CD4-positive, alpha-beta T cell (primary cell): ENCODE measurements around the gene ELFN1. TPM values are rescaled to one million over a fixed set of nuclear protein-coding genes. Genes with fewer than 3 reads are reported as not detected.

Experiments used
- ATAC-seq: fragments of 200-7000 bp; cut with Tn5 transposase; one replicate; pipeline ENCODE4 v1.10.0; 2022; ENCODE audit warnings: mild to moderate bottlenecking; ENCODE audit not compliant: poor library complexity
- CTCF ChIA-PET: fragments of 350-600 bp; sonication (Branson Sonifier 250); formaldehyde crosslinking; loops from one replicate; lab custom pipeline; 2021; ENCODE audit warnings: antibody characterized with exemption, inconsistent platforms; lab: Charles Lee
- POLR2A ChIA-PET: fragments of 350-600 bp; sonication (Branson Sonifier 250); formaldehyde crosslinking; loops from one replicate; lab custom pipeline; 2021; ENCODE audit warnings: antibody characterized with exemption, inconsistent platforms; lab: Charles Lee
- DNase-seq, 14 experiments: peaks; one replicate each; pipeline ENCODE4 v3.0.0-alpha.2; 2013 to 2020; ENCODE audit warnings: mixed read lengths in 2 of 14
- H3K27ac ChIP-seq, 2 donors: one replicate each; pipeline versions ENCODE4 v1.5.1 to v1.7.0; 2013; ENCODE audit warnings: low read length in 2 of 2, low read depth in 1 of 2, mild to moderate bottlenecking in 1 of 2
- H3K27me3 ChIP-seq, 2 experiments: 1 replicate in 1 of 2; 2 replicates in 1 of 2; pipeline versions ENCODE4 v1.6.1 to v1.7.0; 2013; ENCODE audit warnings: low read length in 2 of 2, control low read depth in 1 of 2, mild to moderate bottlenecking in 1 of 2, moderate library complexity in 1 of 2; ENCODE audit not compliant: insufficient read depth in 2 of 2, control insufficient read depth in 1 of 2
- H3K36me3 ChIP-seq: one replicate; pipeline ENCODE4 v1.6.1; 2013; ENCODE audit warnings: low read length, control low read depth; ENCODE audit not compliant: insufficient read depth
- H3K4me1 ChIP-seq: one replicate; pipeline ENCODE4 v1.6.1; 2013; ENCODE audit warnings: low read length, control low read depth; ENCODE audit not compliant: insufficient read depth
- H3K4me3 ChIP-seq: one replicate; pipeline ENCODE4 v1.5.1; 2013; ENCODE audit warnings: mild to moderate bottlenecking, low read length, moderate library complexity
- H3K9me3 ChIP-seq, 2 experiments: 1 replicate in 1 of 2; 2 replicates in 1 of 2; pipeline versions ENCODE4 v1.6.1 to v1.7.0; 2013; ENCODE audit warnings: low read length in 2 of 2, mild to moderate bottlenecking in 2 of 2, control low read depth in 1 of 2, moderate library complexity in 1 of 2; ENCODE audit not compliant: control insufficient read depth in 1 of 2, insufficient read depth in 1 of 2
- H3K27ac Mint-ChIP-seq: one replicate; pipeline ENCODE4 v1.8.0; 2020; ENCODE audit warnings: mixed read lengths
- H3K27me3 Mint-ChIP-seq: one replicate; pipeline ENCODE4 v1.8.0; 2021; ENCODE audit warnings: mixed read lengths
- H3K36me3 Mint-ChIP-seq: one replicate; pipeline ENCODE4 v1.8.0; 2021; ENCODE audit warnings: low read depth, mixed read lengths
- H3K4me1 Mint-ChIP-seq: one replicate; pipeline ENCODE4 v1.8.0; 2021; ENCODE audit warnings: low read depth, mixed read lengths
- H3K4me3 Mint-ChIP-seq: one replicate; pipeline ENCODE4 v1.8.0; 2020; ENCODE audit warnings: mild to moderate bottlenecking, mixed read lengths
- H3K9me3 Mint-ChIP-seq: one replicate; pipeline ENCODE4 v1.8.0; 2020; ENCODE audit warnings: mixed read lengths
- intact Hi-C, 2 experiments: fragments of 100-400 bp; cut with DNase I in 1 of 2; cut with micrococcal nuclease in 1 of 2; formaldehyde crosslinking; loops; one replicate each; pipeline versions ENCODE4 v1.15.1 to v1.9.0; 2023 to 2025; cut with DNase I, micrococcal nuclease
- total RNA-seq, 174 experiments: library from RNA in 2 of 174; stranded (reverse) in 2 of 174; gene quantifications; one replicate each; pipeline ENCODE4 v1.2.3 and lab custom pipeline; 2021 to 2026
- TF ChIP-seq, protein P1 (sequence below): fragments of 200-600 bp; IDR thresholded peaks from one replicate; pipeline ENCODE4 v1.8.0; 2022; ENCODE audit warnings: antibody characterized with exemption, mild to moderate bottlenecking

ELFN1 gene
- total RNA-seq, 2 experiments from 2014 or later = not detected

DNA sequence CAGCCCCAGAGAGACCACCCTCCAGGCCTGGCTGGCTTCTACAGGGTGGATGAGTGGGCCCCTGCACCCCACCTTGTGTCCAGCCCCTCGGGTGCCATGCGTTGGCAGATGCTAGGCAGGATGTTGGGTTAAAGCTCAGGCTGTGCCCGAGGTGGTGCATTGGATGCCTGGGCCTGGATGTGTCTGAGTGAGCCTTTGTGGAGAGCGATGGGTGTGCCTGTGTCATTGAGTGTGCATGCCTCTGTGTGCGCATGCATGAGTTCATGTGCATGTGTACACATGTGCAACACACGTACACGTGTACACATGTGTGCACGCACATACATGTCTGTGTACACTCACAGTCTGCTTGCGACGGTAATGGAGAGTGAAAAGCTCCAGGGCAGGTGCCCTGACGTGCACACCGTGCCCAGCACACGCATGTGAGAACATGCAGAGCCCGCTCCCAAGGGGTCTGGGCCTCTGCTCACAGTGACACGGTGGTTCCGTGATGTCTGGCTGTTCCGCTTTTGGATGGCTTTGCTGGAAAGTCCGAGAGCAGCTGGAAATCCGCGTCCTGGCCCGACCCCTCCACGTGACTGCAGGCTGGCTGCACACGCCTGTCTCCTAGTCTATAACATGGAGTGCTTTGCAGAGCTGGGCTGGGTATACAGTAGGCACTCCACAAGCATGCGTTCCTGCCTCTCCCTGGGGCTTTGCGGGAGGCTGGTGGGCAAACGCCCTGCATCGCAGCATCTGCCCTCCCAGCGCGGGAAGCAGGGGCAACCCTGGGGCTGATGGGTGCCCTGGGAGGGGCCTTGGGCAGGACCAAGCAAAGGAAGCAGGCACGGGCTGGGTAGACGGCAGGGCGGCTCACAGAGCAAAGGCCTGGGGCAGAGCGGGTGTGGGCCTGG is 36.9 kb downstream of the ELFN1 start:
- H3K27ac Mint-ChIP-seq = no peak overlapping the region
- ATAC-seq (no peak), DNase-seq (peak in 2 of 14 experiments; percentile 2 to 27)
- no peak overlapping the region for H3K4me3 ChIP-seq
- TF ChIP-seq, protein P1, sequence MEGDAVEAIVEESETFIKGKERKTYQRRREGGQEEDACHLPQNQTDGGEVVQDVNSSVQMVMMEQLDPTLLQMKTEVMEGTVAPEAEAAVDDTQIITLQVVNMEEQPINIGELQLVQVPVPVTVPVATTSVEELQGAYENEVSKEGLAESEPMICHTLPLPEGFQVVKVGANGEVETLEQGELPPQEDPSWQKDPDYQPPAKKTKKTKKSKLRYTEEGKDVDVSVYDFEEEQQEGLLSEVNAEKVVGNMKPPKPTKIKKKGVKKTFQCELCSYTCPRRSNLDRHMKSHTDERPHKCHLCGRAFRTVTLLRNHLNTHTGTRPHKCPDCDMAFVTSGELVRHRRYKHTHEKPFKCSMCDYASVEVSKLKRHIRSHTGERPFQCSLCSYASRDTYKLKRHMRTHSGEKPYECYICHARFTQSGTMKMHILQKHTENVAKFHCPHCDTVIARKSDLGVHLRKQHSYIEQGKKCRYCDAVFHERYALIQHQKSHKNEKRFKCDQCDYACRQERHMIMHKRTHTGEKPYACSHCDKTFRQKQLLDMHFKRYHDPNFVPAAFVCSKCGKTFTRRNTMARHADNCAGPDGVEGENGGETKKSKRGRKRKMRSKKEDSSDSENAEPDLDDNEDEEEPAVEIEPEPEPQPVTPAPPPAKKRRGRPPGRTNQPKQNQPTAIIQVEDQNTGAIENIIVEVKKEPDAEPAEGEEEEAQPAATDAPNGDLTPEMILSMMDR = no peak
- no peak overlapping the region for H3K4me3 Mint-ChIP-seq
- H3K9me3 ChIP-seq = peaks cover 10 to 46% of the 10 kb centered on the region in 2 experiments
- no peaks in the 10 kb centered on the region for H3K4me1 Mint-ChIP-seq
- no peak overlapping the region for H3K27ac ChIP-seq
- H3K27me3 ChIP-seq = peaks cover 0 to 11% of the 10 kb centered on the region in 2 experiments
- H3K27me3 Mint-ChIP-seq = no peaks in the 10 kb centered on the region
- H3K4me1 ChIP-seq = no peaks in the 10 kb centered on the region
- ChIA-PET POLR2A (no interaction called here), CTCF (no interaction called here)
- no peaks in the 10 kb centered on the region for H3K36me3 Mint-ChIP-seq
- H3K36me3 ChIP-seq = no peaks in the 10 kb centered on the region
- H3K9me3 Mint-ChIP-seq = no peaks in the 10 kb centered on the region
- intact Hi-C loops = no loop called here

DNA sequence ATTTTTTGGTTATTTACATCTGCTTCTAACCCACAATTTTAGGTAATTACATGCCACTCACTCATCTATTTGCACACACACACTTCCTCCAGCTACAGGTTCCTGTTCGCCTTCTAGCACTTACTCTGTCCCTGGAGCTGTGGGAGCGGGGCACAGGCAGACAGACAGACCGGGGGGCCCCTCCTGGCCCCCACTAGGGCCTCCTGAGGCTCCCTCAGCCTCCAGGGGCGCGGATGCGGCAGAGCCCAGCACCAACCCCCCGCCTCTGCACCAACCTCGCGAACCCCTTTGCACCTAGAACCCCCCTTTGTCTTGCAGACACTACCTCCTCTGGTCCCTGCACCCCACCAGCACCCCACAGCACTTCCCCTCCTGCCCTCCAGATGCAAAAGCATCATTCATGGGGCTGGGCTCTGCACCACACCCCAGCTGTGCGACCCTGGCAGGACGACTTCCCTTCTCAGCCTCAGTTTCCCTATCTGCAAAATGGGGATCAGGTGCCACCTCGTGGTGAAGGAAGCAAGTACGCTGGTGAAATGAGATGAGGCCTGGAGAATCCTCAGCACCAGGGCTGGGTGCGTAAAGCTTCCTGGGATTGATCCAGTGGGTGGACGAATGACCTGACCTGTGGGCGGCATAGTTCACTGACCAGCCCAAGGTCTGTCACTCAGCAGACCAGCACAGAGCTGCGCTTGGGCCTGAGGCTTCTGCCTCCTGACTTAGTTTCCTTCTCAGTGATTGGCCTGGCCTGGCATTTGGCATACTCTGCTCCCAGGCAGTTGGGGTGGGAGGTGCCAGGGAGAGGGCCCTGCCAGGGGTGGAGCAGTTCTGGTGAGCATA is 37.9 kb downstream of the ELFN1 start:
- H3K27me3 Mint-ChIP-seq = no peaks in the 10 kb centered on the region
- POLR2A ChIA-PET = no interaction called here
- no peak overlapping the region for H3K4me3 ChIP-seq

DNA sequence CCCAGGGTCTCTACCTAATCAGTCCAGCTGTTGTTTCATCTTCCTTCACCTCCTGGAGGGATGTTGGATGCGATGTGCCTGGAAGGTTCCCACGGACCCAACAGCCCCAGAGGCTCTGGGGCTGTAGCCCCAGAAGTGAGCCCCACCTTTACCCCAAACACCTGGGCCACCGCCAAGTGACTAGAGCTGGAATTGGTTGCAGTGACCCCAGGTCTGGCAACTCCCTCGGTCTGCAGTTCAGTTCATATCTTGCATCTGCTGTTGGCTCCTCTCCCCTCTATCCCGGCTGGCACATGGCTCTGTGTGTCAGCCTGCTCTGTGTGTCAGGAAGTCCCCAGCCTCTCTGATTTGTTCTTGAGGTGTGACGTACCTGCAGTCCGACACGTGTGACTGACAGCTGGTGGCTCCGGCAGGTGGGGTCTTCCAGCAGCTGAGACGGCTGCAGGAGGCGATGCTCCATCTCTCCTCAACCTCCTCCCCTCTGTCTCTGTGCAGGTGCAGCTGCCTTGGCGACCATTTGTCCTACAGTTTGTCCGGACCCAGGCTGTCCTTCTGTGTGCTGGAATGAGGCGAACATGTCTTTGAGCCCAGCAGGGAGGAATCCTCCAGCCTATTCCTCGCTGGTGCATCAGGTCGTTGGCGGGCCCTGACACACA is 38.6 kb downstream of the ELFN1 start:
- Mint-ChIP-seq H3K9me3 (no peaks in the 10 kb centered on the region), H3K27me3 (no peaks in the 10 kb centered on the region), H3K27ac (no peak overlapping the region), H3K4me1 (no peaks in the 10 kb centered on the region), H3K4me3 (no peak overlapping the region), H3K36me3 (no peaks in the 10 kb centered on the region)
- intact Hi-C loops = no loop called here
- ChIA-PET CTCF (no interaction called here), POLR2A (no interaction called here)
- DNase-seq = peak in 1 of 14 experiments; percentile 21
- Histone ChIP-seq H3K9me3 (peaks cover 10 to 38% of the 10 kb centered on the region in 2 experiments), H3K27me3 (peaks cover 0 to 8% of the 10 kb centered on the region in 2 experiments), H3K27ac (no peak overlapping the region), H3K4me1 (no peaks in the 10 kb centered on the region), H3K4me3 (no peak overlapping the region), H3K36me3 (no peaks in the 10 kb centered on the region)
- ATAC-seq = no peak
- TF ChIP-seq, protein P1 = no peak

More for the DNA sequence above, 37.9 kb downstream of the ELFN1 start:
- intact Hi-C loops = no loop called here
- H3K27ac ChIP-seq = no peak overlapping the region
- CTCF ChIA-PET = no interaction called here
- TF ChIP-seq, protein P1 = no peak
- Mint-ChIP-seq H3K27ac (no peak overlapping the region), H3K36me3 (no peaks in the 10 kb centered on the region), H3K4me3 (no peak overlapping the region), H3K4me1 (no peaks in the 10 kb centered on the region), H3K9me3 (no peaks in the 10 kb centered on the region)
- peaks cover 0 to 11% of the 10 kb centered on the region in 2 experiments for H3K27me3 ChIP-seq
- no peaks in the 10 kb centered on the region for H3K4me1 ChIP-seq
- ATAC-seq = no peak
- DNase-seq = peak in 1 of 14 experiments; percentile 20
- H3K9me3 ChIP-seq = peaks cover 10 to 43% of the 10 kb centered on the region in 2 experiments
- H3K36me3 ChIP-seq = no peaks in the 10 kb centered on the region
